Heart left ventricle (tissue), 13 donors: ENCODE results near the gene OCLN.

Source experiments
- POLR2A ChIP-seq, 2 donors: fragments of 450-650 bp; IDR thresholded peaks; one replicate each; pipeline ENCODE4 v1.6.1; 2017; ENCODE audit warnings: antibody characterized with exemption in 2 of 2, mild to moderate bottlenecking in 2 of 2, moderate library complexity in 2 of 2
- TF ChIP-seq, protein P1 (sequence below), 12 donors: fragments of 200-600 bp; sonication (generic) in 4 of 12; IDR thresholded peaks; one replicate each; pipeline versions ENCODE4 v1.5.0 to v1.8.0; 2018 to 2022; ENCODE audit warnings: antibody characterized with exemption in 12 of 12, mild to moderate bottlenecking in 5 of 12
- donor health status: ischemic (EF 13 %, LVEDD 7.1; RV severe dilation, severe dysfunction).
- donor health status: DM: no; HTN: yes; CAD: no.
- donor health status: DM: no; HTN: no; CAD: no.
- donor health status: ischemic (EF 25% LVEDD 6.9; RV normal size, moderate dysfunction).
- donor health status: ischemic (EF 25% LVEDD 5.7; RV mildly dilated, moderate dysfunction).
- donor health status: ischemic (EF 35%, LVEDD 5.7; RV mildly dilated, moderate dysfunction).
- donor health status: nonischemic (EF 11% LVEDD 7.7; RV severe dilation, severe dysfunction).
- donor health status: DM: yes; HTN: yes; CAD: no.
- donor health status: PGD.
- donor health status: ischemic (EF 29% LVEDD 5.4; RV normal size, mild dysfunction).
- donor health status: nonischemic (EF 23%, LVEDD 6.1; RV moderate dilation, normal function).

DNA sequence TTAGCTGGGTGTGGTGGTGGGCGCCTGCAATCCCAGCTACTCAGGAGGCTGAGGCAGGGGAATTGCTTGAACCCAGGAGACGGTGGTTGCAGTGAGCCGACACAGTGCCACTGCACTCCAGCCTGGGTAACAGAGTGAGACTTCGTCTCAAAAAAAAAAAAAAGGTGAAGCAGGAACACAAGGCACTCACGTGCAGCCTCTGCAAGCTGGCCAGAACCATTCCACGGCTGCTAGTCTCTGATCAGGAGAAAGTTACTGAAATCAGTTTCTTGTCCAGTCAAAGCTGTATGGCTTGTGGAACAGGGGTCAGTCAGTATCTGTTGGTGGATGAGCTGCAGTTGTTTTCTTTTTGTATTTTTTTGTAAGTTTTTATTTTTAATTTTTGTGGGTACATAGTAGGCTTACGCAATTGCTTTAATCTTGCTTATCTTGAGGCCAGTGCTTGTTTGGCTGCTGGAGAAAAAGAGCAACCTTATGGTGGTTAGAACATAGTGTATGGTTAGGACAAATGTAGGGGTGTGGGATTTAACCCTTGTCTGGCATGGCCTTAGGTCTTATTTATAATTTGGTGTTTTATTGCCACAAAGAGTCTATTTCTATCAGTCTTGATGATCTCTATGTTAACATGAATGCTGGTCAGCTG is 34.7 kb downstream of the OCLN start:
- TF ChIP-seq, protein P1, sequence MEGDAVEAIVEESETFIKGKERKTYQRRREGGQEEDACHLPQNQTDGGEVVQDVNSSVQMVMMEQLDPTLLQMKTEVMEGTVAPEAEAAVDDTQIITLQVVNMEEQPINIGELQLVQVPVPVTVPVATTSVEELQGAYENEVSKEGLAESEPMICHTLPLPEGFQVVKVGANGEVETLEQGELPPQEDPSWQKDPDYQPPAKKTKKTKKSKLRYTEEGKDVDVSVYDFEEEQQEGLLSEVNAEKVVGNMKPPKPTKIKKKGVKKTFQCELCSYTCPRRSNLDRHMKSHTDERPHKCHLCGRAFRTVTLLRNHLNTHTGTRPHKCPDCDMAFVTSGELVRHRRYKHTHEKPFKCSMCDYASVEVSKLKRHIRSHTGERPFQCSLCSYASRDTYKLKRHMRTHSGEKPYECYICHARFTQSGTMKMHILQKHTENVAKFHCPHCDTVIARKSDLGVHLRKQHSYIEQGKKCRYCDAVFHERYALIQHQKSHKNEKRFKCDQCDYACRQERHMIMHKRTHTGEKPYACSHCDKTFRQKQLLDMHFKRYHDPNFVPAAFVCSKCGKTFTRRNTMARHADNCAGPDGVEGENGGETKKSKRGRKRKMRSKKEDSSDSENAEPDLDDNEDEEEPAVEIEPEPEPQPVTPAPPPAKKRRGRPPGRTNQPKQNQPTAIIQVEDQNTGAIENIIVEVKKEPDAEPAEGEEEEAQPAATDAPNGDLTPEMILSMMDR (IDR thresholded peaks at IDR 0.05), result no peak
- TF ChIP-seq POLR2A (IDR thresholded peaks at IDR 0.05), result no peak
